Measurements from ENCODE around the gene CDH4.

The CDH4 gene

GRCh38 chr20:61900011-61900944 is 648.2 kb downstream of the CDH4 start:
- no peak for DNase-seq

- DNase-seq = no peak
Observed at GRCh38 chr20:61900945-61901293, 648.9 kb downstream of the CDH4 start.

- no peak for DNase-seq
Observed at GRCh38 chr20:61901392-61902220, 649.5 kb downstream of the CDH4 start.

- DNase-seq = no peak
Observed at GRCh38 chr20:61902221-61902869, 650.3 kb downstream of the CDH4 start.

GRCh38 chr20:61903575-61904340 is 651.7 kb downstream of the CDH4 start:
- no peak for DNase-seq

- no peak for DNase-seq
Observed at GRCh38 chr20:61904456-61904855, 652.4 kb downstream of the CDH4 start.

GRCh38 chr20:61905781-61906523 is 653.9 kb downstream of the CDH4 start:
- no peak for DNase-seq

GRCh38 chr20:61907081-61907891 is 655.2 kb downstream of the CDH4 start:
- DNase-seq = no peak

- DNase-seq = no peak
Observed at GRCh38 chr20:61908057-61909026, 656.3 kb downstream of the CDH4 start.

- no peak for DNase-seq
Observed at GRCh38 chr20:61909028-61909427, 657.0 kb downstream of the CDH4 start.

- DNase-seq = no peak
Observed at GRCh38 chr20:61909821-61910220, 657.8 kb downstream of the CDH4 start.

- DNase-seq = no peak
Observed at GRCh38 chr20:61911824-61912223, 659.8 kb downstream of the CDH4 start.

- DNase-seq = no peak
Observed at GRCh38 chr20:61912665-61913422, 660.8 kb downstream of the CDH4 start.

- DNase-seq = no peak
Observed at GRCh38 chr20:61913423-61914225, 661.6 kb downstream of the CDH4 start.

GRCh38 chr20:61915101-61915500 is 663.0 kb downstream of the CDH4 start:
- DNase-seq = no peak

- DNase-seq = no peak
Observed at GRCh38 chr20:61916318-61916891, 664.3 kb downstream of the CDH4 start.

- DNase-seq = no peak
Observed at GRCh38 chr20:61917474-61918145, 665.5 kb downstream of the CDH4 start.

Data from NCI-H2107 (cell line).